OCI-LY7 (cell line): ENCODE data around the gene CCNL2. TPM values are rescaled to one million over a fixed set of nuclear protein-coding genes. Genes with fewer than 3 reads are reported as not detected.
"Not testable (repeated sequence)": the region's sequence is repeated elsewhere in the genome, so short reads cannot be mapped to it uniquely, and the experiment has no call there.

Experiments
- BruUV-seq: library from RNA; stranded (reverse); fragments of 400-500 nt; replicated peaks from 2 replicates; lab custom pipeline; 2021; lab: Mats Ljungman, UMichigan
- CTCF ChIA-PET: fragments of 300-600 bp; sonication (Branson Sonifier 250); formaldehyde crosslinking; loops from one replicate; lab custom pipeline; 2022; ENCODE audit warnings: antibody characterized with exemption; ENCODE audit not compliant: unreplicated experiment; lab: Charles Lee
- POLR2A ChIA-PET: fragments of 300-600 bp; sonication (Branson Sonifier 250); formaldehyde crosslinking; loops from one replicate; lab custom pipeline; 2022; ENCODE audit warnings: antibody characterized with exemption; lab: Charles Lee
- DNase-seq: peaks from one replicate; pipeline ENCODE4 v3.0.0-alpha.2; 2015; ENCODE audit warnings: low spot score
- H2AFZ ChIP-seq: fragments of 200-600 bp; sonication (generic), shearing (Covaris generic); 2 replicates; pipeline ENCODE4 v1.6.1; 2014; ENCODE audit warnings: mild to moderate bottlenecking, antibody characterized with exemption, low read length, moderate library complexity
- H3K27ac ChIP-seq: fragments of 200-600 bp; sonication (generic); 2 replicates; pipeline ENCODE4 v1.5.1; 2014; ENCODE audit warnings: mixed run types, low read depth, mild to moderate bottlenecking, moderate library complexity, low read length, inconsistent platforms; ENCODE audit not compliant: poor library complexity, severe bottlenecking
- H3K36me3 ChIP-seq: fragments of 200-600 bp; sonication (generic); 2 replicates; pipeline ENCODE4 v1.6.1; 2014; ENCODE audit warnings: mild to moderate bottlenecking, antibody characterized with exemption, low read length, moderate library complexity, mixed read lengths; ENCODE audit not compliant: insufficient read depth
- H3K4me1 ChIP-seq: fragments of 200-600 bp; sonication (generic); 2 replicates; pipeline ENCODE4 v1.5.1; 2014; ENCODE audit warnings: mild to moderate bottlenecking, low read length; ENCODE audit not compliant: insufficient read depth, poor library complexity, severe bottlenecking
- H3K4me2 ChIP-seq: fragments of 200-600 bp; sonication (generic); 2 replicates; pipeline ENCODE4 v1.6.1; 2014; ENCODE audit warnings: mild to moderate bottlenecking, low read length
- H3K4me3 ChIP-seq: fragments of 200-600 bp; sonication (generic); 2 replicates; pipeline ENCODE4 v1.5.1; 2014; ENCODE audit warnings: mild to moderate bottlenecking, low read depth, low read length; ENCODE audit not compliant: poor library complexity, severe bottlenecking
- H3K79me2 ChIP-seq: fragments of 200-600 bp; sonication (generic); 2 replicates; pipeline ENCODE4 v1.6.1; 2016; ENCODE audit warnings: low read depth, mild to moderate bottlenecking, low read length, moderate library complexity, mixed read lengths; ENCODE audit not compliant: insufficient read depth
- H3K9me2 ChIP-seq: fragments of 200-600 bp; sonication (generic); 2 replicates; pipeline ENCODE4 v1.6.1; 2016; ENCODE audit warnings: mild to moderate bottlenecking, low read length, mixed read lengths; ENCODE audit not compliant: insufficient read depth
- H3K9me3 ChIP-seq: fragments of 200-600 bp; sonication (generic); 2 replicates; pipeline ENCODE4 v1.6.1; 2014; ENCODE audit warnings: mild to moderate bottlenecking, mixed run types, low read length, mixed read lengths
- H4K20me1 ChIP-seq: fragments of 200-600 bp; sonication (generic); 2 replicates; pipeline ENCODE4 v1.6.1; 2014; ENCODE audit warnings: mild to moderate bottlenecking, antibody characterized with exemption, low read length, moderate library complexity, mixed read lengths; ENCODE audit not compliant: insufficient read depth
- CTCF ChIP-seq: fragments of 200-600 bp; sonication (generic); conservative IDR thresholded peaks from 2 replicates; pipeline ENCODE4 v1.5.1; 2014; ENCODE audit warnings: mild to moderate bottlenecking, antibody characterized with exemption, low read length, moderate library complexity, mixed read lengths
- EZH2phosphoT487 ChIP-seq: fragments of 200-600 bp; sonication (generic); IDR thresholded peaks from 2 replicates; pipeline ENCODE4 v1.6.1; 2018; ENCODE audit warnings: low read depth, borderline replicate concordance, mild to moderate bottlenecking, mixed run types, antibody characterized with exemption, low read length, moderate library complexity, mixed read lengths
- intact Hi-C: fragments of 100-400 bp; cut with micrococcal nuclease; formaldehyde crosslinking; loops from one replicate; pipeline ENCODE4 v1.10.0; 2022; ENCODE audit not compliant: unreplicated experiment
- total RNA-seq, 2 experiments: library from RNA; depleted of rRNA in 1 of 2; stranded (reverse); fragments of >200 nt in 1 of 2; shearing (Covaris generic) in 1 of 2; gene quantifications; 2 replicates each; pipeline ENCODE4 v1.2.3, GENCODE V29; 2014 to 2022

CCNL2 gene
- total RNA-seq, 2 experiments from 2014 or later = 213 to 307 TPM

GRCh38 chr1:1406101-1406820, 7.1 kb upstream of the CCNL2 start:
- intact Hi-C loops = loop anchor here (5.0 kb wide), 1 partner anchor 106 kb away; the partner anchor contains the start of gene ATAD3A
- no peak for DNase-seq
- H3K4me1 ChIP-seq = peaks cover 26% of the 10 kb centered on the region

GRCh38 chr1:1403653-1404052, 4.5 kb upstream of the CCNL2 start:
- H4K20me1 ChIP-seq = peaks cover 5% of the 10 kb centered on the region
- H3K4me2 ChIP-seq = no peak overlapping the region
- H3K4me1 ChIP-seq = peaks cover 34% of the 10 kb centered on the region
- ChIA-PET CTCF (no interaction called here), POLR2A (no interaction called here)
- no peak overlapping the region for H2AFZ ChIP-seq
- H3K27ac ChIP-seq = no peak overlapping the region
- intact Hi-C loops = no loop called here
- no peaks in the 10 kb centered on the region for H3K9me2 ChIP-seq
- TF ChIP-seq EZH2phosphoT487 = no peak
- no peak for TF ChIP-seq CTCF
- H3K9me3 ChIP-seq = no peaks in the 10 kb centered on the region
- no peak for DNase-seq
- no TSS peak for BruUV-seq
- H3K36me3 ChIP-seq = peaks cover 78% of the 10 kb centered on the region
- peaks cover 68% of the 10 kb centered on the region for H3K79me2 ChIP-seq
- no peak overlapping the region for H3K4me3 ChIP-seq

More at GRCh38 chr1:1406101-1406820, 7.1 kb upstream of the CCNL2 start:
- peaks cover 72% of the 10 kb centered on the region for H3K36me3 ChIP-seq
- peak overlapping the region; percentile 73 for H3K27ac ChIP-seq
- peaks cover 57% of the 10 kb centered on the region for H3K79me2 ChIP-seq
- CTCF ChIA-PET = no interaction called here
- BruUV-seq = no TSS peak
- peak overlapping the region; percentile 92 for H3K4me3 ChIP-seq
- H3K9me3 ChIP-seq = no peaks in the 10 kb centered on the region
- H2AFZ ChIP-seq = 0 out of 2 replicates have a peak overlapping the region, but pooled peaks have one; percentile 24
- POLR2A ChIA-PET = interaction anchor here (0.5 to 1.3 kb wide), 3 partner anchors 12 to 64 kb away, joined by 3 read pairs; no protein-coding TSS in a partner anchor
- TF ChIP-seq CTCF (no peak), EZH2phosphoT487 (no peak)
- H3K4me2 ChIP-seq = peak overlapping the region; percentile 84
- H3K9me2 ChIP-seq = no peaks in the 10 kb centered on the region
- peaks cover 6% of the 10 kb centered on the region for H4K20me1 ChIP-seq

- POLR2A ChIA-PET, H3K9me3 ChIP-seq, intact Hi-C loops, H4K20me1 ChIP-seq, BruUV-seq, H3K4me3 ChIP-seq, DNase-seq, H3K4me2 ChIP-seq, H3K9me2 ChIP-seq, H3K27ac ChIP-seq, H2AFZ ChIP-seq, CTCF ChIA-PET: not testable (repeated sequence)
- H3K36me3 ChIP-seq = peaks cover 79% of the 10 kb centered on the region
- H3K4me1 ChIP-seq = peaks cover 31% of the 10 kb centered on the region
- peaks cover 68% of the 10 kb centered on the region for H3K79me2 ChIP-seq
Observed at GRCh38 chr1:1402901-1403392, 3.8 kb upstream of the CCNL2 start.
